Activated T-cell treated with anti-CD3 and anti-CD28 coated beads for 4 hours (primary cell): Measurements from ENCODE around the gene ACP2.
"Not testable (repeated sequence)": the region's sequence is repeated elsewhere in the genome, so short reads cannot be mapped to it uniquely, and the experiment has no call there.

Source experiments
- DNase-seq: peaks from one replicate; pipeline ENCODE4 v3.0.0-alpha.2; 2020

Gene ACP2

DNA sequence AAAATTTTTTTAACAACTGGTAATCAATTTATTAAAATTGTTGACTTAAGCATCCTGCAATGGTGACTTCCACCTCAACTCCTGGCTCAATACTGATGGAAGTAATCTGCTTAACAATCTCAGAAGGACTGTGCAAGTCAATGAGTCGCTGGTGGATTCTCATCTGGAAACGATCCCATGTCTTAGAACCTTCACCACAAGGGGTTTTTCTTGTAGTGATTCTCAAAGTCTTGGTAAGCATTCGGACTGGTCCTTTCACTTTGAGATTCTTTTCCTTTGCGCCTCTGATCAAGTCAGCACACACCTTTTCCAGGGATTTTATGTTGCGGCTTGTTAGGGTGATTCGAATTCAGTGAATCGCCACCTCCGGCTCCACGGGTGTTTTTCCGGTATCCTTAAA is 57.5 kb downstream of the ACP2 start:
- DNase-seq, result not testable (repeated sequence)
